Skin epidermis (tissue), 12 donors: ENCODE results near the gene LGALS9B.
"Not testable (repeated sequence)": the region's sequence is repeated elsewhere in the genome, so short reads cannot be mapped to it uniquely, and the experiment has no call there.

Experiments used
- H3K27ac ChIP-seq, 21 experiments: fragments of 200-600 bp; sonication (generic) in 11 of 21; one replicate each; pipeline ENCODE4 v1.5.0; 2020; ENCODE audit warnings: mild to moderate bottlenecking in 3 of 21, inconsistent platforms in 2 of 21, moderate library complexity in 2 of 21
- H3K4me3 ChIP-seq, 7 experiments: fragments of 200-600 bp; sonication (generic) in 2 of 7; one replicate each; pipeline ENCODE4 v1.5.0; 2020; ENCODE audit warnings: inconsistent platforms in 2 of 7, mild to moderate bottlenecking in 2 of 7, moderate library complexity in 1 of 7

The LGALS9B gene

GRCh38 chr17:20467447-20467846 is at the start of gene LGALS9B:
Gene LGALS9B, minus strand, starts transcription at chr17:20467539. Its CDS starts 69 bp downstream, at chr17:20467470.
- H3K4me3 ChIP-seq, H3K27ac ChIP-seq: not testable (repeated sequence)

GRCh38 chr17:20516986-20517385 is 49.6 kb upstream of the LGALS9B start:
- not testable (repeated sequence) for H3K4me3 ChIP-seq, H3K27ac ChIP-seq

- not testable (repeated sequence) for H3K27ac ChIP-seq, H3K4me3 ChIP-seq
Measured at GRCh38 chr17:20515099-20515498, 47.8 kb upstream of the LGALS9B start.

- H3K27ac ChIP-seq, H3K4me3 ChIP-seq: not testable (repeated sequence)
Measured at GRCh38 chr17:20513539-20513938, 46.2 kb upstream of the LGALS9B start.

- not testable (repeated sequence) for H3K27ac ChIP-seq, H3K4me3 ChIP-seq
Measured at GRCh38 chr17:20512378-20512777, 45.0 kb upstream of the LGALS9B start.

GRCh38 chr17:20511778-20512177 is 44.4 kb upstream of the LGALS9B start:
- not testable (repeated sequence) for H3K4me3 ChIP-seq, H3K27ac ChIP-seq

- not testable (repeated sequence) for H3K27ac ChIP-seq, H3K4me3 ChIP-seq
Measured at GRCh38 chr17:20505333-20505732, 38.0 kb upstream of the LGALS9B start.

GRCh38 chr17:20504388-20505066 is 37.2 kb upstream of the LGALS9B start:
- H3K4me3 ChIP-seq: not testable (repeated sequence)

GRCh38 chr17:20501896-20502295 is 34.6 kb upstream of the LGALS9B start:
- H3K27ac ChIP-seq, H3K4me3 ChIP-seq: not testable (repeated sequence)

More at GRCh38 chr17:20504388-20505066, 37.2 kb upstream of the LGALS9B start:
- not testable (repeated sequence) for H3K27ac ChIP-seq

- H3K4me3 ChIP-seq, H3K27ac ChIP-seq: not testable (repeated sequence)
Measured at GRCh38 chr17:20500346-20500745, 33.0 kb upstream of the LGALS9B start.

GRCh38 chr17:20495420-20495819 is 28.1 kb upstream of the LGALS9B start:
- H3K4me3 ChIP-seq, H3K27ac ChIP-seq: not testable (repeated sequence)

- H3K27ac ChIP-seq, H3K4me3 ChIP-seq: not testable (repeated sequence)
Measured at GRCh38 chr17:20494735-20495134, 27.4 kb upstream of the LGALS9B start.

GRCh38 chr17:20494147-20494546 is 26.8 kb upstream of the LGALS9B start:
- H3K4me3 ChIP-seq, H3K27ac ChIP-seq: not testable (repeated sequence)

- not testable (repeated sequence) for H3K4me3 ChIP-seq, H3K27ac ChIP-seq
Measured at GRCh38 chr17:20492971-20493370, 25.6 kb upstream of the LGALS9B start.

GRCh38 chr17:20492099-20492498 is 24.8 kb upstream of the LGALS9B start:
- not testable (repeated sequence) for H3K4me3 ChIP-seq, H3K27ac ChIP-seq

- H3K27ac ChIP-seq, H3K4me3 ChIP-seq: not testable (repeated sequence)
Measured at GRCh38 chr17:20484930-20485329, 17.6 kb upstream of the LGALS9B start.

- H3K4me3 ChIP-seq, H3K27ac ChIP-seq: not testable (repeated sequence)
Measured at GRCh38 chr17:20479889-20480591, 12.7 kb upstream of the LGALS9B start.

- not testable (repeated sequence) for H3K4me3 ChIP-seq, H3K27ac ChIP-seq
Measured at GRCh38 chr17:20477398-20478071, 10.2 kb upstream of the LGALS9B start.

GRCh38 chr17:20475137-20475831 is 7.9 kb upstream of the LGALS9B start:
- not testable (repeated sequence) for H3K27ac ChIP-seq, H3K4me3 ChIP-seq

GRCh38 chr17:20474081-20474480 is 6.7 kb upstream of the LGALS9B start:
- not testable (repeated sequence) for H3K27ac ChIP-seq, H3K4me3 ChIP-seq
